Large intestine (tissue), 3 donors: ENCODE measurements around the gene FIZ1. TPM values are rescaled to one million over a fixed set of nuclear protein-coding genes. Genes with fewer than 3 reads are reported as not detected.

Experiments used
- DNase-seq, 2 donors: peaks; one replicate each; pipeline versions ENCODE4 v3.0.0 to v3.0.0-alpha.2; 2013
- H3K27ac ChIP-seq: one replicate; pipeline ENCODE4 v1.5.1; 2013; ENCODE audit warnings: low read length
- H3K27me3 ChIP-seq: 2 replicates; pipeline ENCODE4 v1.6.1; 2013; ENCODE audit warnings: low read length; ENCODE audit not compliant: control insufficient read depth, insufficient read depth
- H3K36me3 ChIP-seq: 2 replicates; pipeline ENCODE4 v1.6.1; 2013; ENCODE audit warnings: low read length; ENCODE audit not compliant: control insufficient read depth, insufficient read depth
- H3K4me1 ChIP-seq: one replicate; pipeline ENCODE4 v1.6.1; 2013; ENCODE audit warnings: low read length; ENCODE audit not compliant: control insufficient read depth, insufficient read depth
- H3K4me3 ChIP-seq: one replicate; pipeline ENCODE4 v1.5.1; 2013; ENCODE audit warnings: low read length
- H3K9me3 ChIP-seq: one replicate; pipeline ENCODE4 v1.6.1; 2013; ENCODE audit warnings: mild to moderate bottlenecking, low read depth, low read length, moderate library complexity; ENCODE audit not compliant: control insufficient read depth
- WGBS: methylation state at CpG from one replicate; pipeline ENCODE4 v1.1.5; 2013; ENCODE audit warnings: low lambda C conversion rate; ENCODE audit not compliant: insufficient coverage; 5-methylcytosine and 5-hydroxymethylcytosine counted together
- polyA plus RNA-seq: library from polyadenylated mRNA; unstranded; fragments of 120-200 nt; gene quantifications from one replicate; pipeline ENCODE4 v1.2.1, GENCODE V29; 2013

The FIZ1 gene
- polyA plus RNA-seq, 1 donor = 13.9 TPM

- WGBS = no CpG with 5 or more reads among the region's 9 CpGs
These were observed 21.9 kb upstream of the FIZ1 start for GRCh38 chr19:55621205-55621672.

DNA sequence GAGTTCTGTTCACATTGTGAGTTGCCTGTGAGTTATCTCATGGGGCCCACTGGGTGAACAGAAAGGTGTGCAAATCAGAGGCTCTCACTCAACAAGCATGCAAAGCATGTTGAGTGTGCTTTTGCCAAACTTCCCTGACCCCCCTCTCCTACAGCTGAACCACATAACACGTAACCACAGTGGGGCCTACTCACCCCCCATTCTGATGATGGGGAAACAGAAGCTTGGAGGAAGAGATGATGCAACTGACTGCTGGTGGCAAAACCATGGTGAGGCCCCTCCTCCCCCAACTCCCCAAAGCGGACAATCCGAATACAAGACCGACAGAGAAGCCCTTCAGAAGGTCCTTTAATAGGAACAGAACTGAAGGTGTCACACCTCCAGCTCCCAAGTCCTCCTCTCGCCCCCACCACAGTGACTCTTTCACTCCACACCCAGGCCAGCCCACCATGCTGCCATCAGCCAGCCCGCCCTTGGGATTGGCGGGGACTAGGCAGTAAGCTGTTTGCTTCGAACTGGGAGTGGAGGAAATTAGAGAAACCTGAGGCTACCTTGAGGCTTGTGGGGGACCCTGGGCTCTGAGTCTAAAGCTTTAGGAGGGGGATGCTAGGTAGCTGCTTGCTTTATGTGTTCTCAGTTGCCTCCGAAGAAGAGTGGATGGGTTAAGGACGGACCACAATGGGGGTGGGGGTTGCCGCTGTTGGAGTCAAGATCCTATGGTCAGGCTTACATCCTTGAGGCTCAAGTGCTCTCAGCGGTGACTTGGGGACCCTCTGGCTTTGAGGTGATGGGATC lies 21.3 kb upstream of the FIZ1 start:
- Histone ChIP-seq H3K9me3 (peaks cover 3% of the 10 kb centered on the region), H3K4me1 (peaks cover 14% of the 10 kb centered on the region), H3K27me3 (no peaks in the 10 kb centered on the region), H3K36me3 (peaks cover 35% of the 10 kb centered on the region), H3K27ac (no peak overlapping the region), H3K4me3 (no peak overlapping the region)
- no CpG with 5 or more reads among the region's 12 CpGs for WGBS
- DNase-seq = peak in 1 of 2 donors; percentile 1

More at GRCh38 chr19:55621205-55621672, 21.9 kb upstream of the FIZ1 start:
- H3K27me3 ChIP-seq = no peaks in the 10 kb centered on the region
- peaks cover 31% of the 10 kb centered on the region for H3K36me3 ChIP-seq
- DNase-seq = peak in 1 of 2 donors; percentile 2
- no peak overlapping the region for H3K4me3 ChIP-seq
- H3K4me1 ChIP-seq = peaks cover 14% of the 10 kb centered on the region
- H3K9me3 ChIP-seq = no peaks in the 10 kb centered on the region
- no peak overlapping the region for H3K27ac ChIP-seq

DNA sequence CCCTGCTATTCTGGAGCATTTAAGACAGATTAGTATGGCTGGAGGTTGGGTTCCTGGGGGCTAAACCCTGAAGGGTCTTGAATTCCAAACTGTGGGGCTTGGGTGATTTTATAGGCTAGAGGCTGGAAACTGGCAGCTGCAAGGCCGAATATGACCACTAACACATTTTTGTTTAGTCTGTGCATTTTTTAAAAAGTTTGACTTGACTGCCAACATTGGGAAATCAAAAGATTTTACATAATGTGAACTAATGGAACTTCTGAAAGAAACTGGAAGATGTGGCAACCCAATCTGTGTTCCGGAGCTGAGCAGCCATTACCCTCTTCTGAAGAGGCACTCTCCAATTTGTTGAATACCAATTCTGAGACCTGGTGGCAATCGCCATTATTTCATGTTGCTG lies 20.0 kb upstream of the FIZ1 start:
- H3K27ac ChIP-seq = no peak overlapping the region
- no peak overlapping the region for H3K4me3 ChIP-seq
- peaks cover 35% of the 10 kb centered on the region for H3K36me3 ChIP-seq
- DNase-seq = no peak
- peaks cover 9% of the 10 kb centered on the region for H3K4me1 ChIP-seq
- H3K27me3 ChIP-seq = no peaks in the 10 kb centered on the region
- H3K9me3 ChIP-seq = peaks cover 7% of the 10 kb centered on the region
- WGBS = no CpG with 5 or more reads among the region's 3 CpGs

DNA sequence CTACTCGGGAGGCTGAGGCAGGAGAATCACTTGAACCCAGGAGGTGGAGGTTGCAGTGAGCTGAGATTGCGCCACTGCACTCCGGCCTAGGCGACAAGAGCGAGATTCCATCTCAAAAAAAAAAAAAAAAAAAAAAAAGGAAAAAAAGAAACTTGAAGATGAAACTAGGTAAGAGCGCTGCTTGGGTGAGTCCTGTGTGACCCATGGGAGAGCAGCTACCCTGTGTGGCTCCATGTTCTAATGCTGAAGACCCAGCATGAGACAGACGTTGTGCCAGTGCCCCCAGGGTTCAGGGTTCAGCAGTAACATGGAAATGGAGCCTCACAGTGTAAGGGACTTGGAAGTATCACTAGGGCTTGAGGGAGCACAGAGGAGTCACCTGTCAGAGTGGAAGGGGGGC lies 19.1 kb upstream of the FIZ1 start:
- WGBS = no CpG with 5 or more reads among the region's 7 CpGs
- Histone ChIP-seq H3K27me3 (no peaks in the 10 kb centered on the region), H3K36me3 (peaks cover 35% of the 10 kb centered on the region), H3K4me3 (no peak overlapping the region), H3K9me3 (peaks cover 7% of the 10 kb centered on the region), H3K4me1 (peaks cover 3% of the 10 kb centered on the region), H3K27ac (no peak overlapping the region)
- no peak for DNase-seq

DNA sequence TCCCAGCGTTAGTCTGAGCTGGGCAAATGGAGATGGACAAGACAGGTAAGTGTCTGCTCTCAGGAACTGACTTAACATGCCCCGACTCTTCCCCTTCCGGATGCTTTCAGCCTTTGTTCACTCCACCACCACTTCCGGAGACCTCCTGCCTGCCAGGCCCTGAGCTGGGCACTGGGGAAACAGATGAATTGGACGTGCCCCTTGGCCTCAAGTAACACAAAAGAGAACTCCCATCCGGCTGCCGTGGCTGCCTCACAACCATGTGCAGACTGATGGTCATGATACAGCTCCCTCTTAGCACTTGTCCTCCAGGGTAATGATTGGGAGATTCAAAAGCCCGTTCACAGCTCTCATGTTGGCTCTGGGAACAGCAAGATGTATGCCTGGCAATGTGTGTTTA lies 18.1 kb upstream of the FIZ1 start:
- H3K4me1 ChIP-seq = no peaks in the 10 kb centered on the region
- no peak overlapping the region for H3K27ac ChIP-seq
- DNase-seq = no peak
- H3K27me3 ChIP-seq = no peaks in the 10 kb centered on the region
- no peak overlapping the region for H3K4me3 ChIP-seq
- no CpG with 5 or more reads among the region's 8 CpGs for WGBS
- peaks cover 34% of the 10 kb centered on the region for H3K36me3 ChIP-seq
- H3K9me3 ChIP-seq = peaks cover 7% of the 10 kb centered on the region

DNA sequence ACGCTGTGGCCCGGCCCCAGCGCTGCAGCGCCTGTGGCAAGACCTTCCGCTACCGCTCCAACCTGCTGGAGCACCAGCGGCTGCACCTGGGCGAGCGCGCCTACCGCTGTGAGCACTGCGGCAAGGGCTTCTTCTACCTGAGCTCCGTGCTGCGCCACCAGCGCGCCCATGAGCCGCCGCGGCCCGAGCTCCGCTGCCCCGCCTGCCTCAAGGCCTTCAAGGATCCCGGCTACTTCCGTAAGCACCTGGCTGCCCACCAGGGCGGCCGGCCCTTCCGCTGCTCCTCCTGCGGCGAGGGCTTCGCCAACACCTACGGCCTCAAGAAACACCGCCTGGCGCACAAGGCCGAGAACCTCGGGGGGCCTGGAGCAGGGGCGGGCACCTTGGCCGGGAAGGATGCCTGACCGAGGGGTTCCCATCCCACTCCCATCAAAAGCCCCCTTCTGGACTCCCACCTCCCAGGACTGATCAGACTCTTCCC lies 17.1 kb upstream of the FIZ1 start:
- DNase-seq = no peak
- Histone ChIP-seq H3K36me3 (peaks cover 31% of the 10 kb centered on the region), H3K27me3 (no peaks in the 10 kb centered on the region), H3K4me1 (no peaks in the 10 kb centered on the region), H3K9me3 (peaks cover 7% of the 10 kb centered on the region), H3K27ac (no peak overlapping the region), H3K4me3 (no peak overlapping the region)
- WGBS = no CpG with 5 or more reads among the region's 38 CpGs

GRCh38 chr19:55615543-55616394 lies 16.5 kb upstream of the FIZ1 start:
- Histone ChIP-seq H3K9me3 (peaks cover 7% of the 10 kb centered on the region), H3K27ac (no peak overlapping the region), H3K36me3 (peaks cover 27% of the 10 kb centered on the region), H3K4me1 (no peaks in the 10 kb centered on the region), H3K4me3 (no peak overlapping the region), H3K27me3 (no peaks in the 10 kb centered on the region)
- DNase-seq = no peak
- WGBS = no CpG with 5 or more reads among the region's 88 CpGs

GRCh38 chr19:55614711-55615542 lies 15.6 kb upstream of the FIZ1 start:
- peaks cover 26% of the 10 kb centered on the region for H3K36me3 ChIP-seq

DNA sequence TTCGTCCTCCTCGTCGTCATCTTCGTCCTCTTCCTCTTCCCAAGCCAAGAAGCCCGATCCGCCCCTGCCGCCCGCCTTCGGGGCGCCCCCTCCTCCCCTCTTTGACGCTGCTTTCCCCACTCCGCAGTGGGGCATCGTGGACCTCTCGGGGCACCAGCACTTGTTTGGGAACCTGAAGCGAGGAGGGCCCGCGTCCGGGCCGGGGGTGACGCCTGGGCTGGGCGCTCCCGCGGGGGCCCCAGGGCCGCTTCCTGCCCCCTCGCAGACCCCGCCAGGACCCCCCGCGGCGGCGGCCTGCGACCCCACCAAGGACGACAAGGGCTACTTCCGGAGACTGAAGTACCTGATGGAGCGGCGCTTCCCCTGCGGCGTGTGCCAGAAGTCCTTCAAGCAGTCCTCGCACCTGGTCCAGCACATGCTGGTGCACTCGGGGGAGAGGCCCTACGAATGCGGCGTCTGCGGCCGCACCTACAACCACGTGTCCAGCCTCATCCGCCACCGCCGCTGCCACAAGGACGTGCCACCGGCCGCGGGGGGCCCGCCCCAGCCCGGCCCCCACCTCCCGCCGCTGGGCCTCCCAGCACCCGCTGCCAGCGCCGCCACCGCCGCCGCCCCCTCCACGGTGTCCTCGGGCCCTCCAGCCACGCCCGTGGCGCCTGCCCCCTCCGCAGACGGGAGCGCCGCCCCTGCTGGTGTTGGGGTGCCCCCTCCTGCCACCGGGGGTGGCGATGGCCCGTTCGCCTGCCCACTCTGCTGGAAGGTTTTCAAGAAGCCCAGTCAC lies 14.8 kb upstream of the FIZ1 start:
- Histone ChIP-seq H3K4me1 (no peaks in the 10 kb centered on the region), H3K4me3 (no peak overlapping the region), H3K9me3 (peaks cover 7% of the 10 kb centered on the region), H3K27me3 (no peaks in the 10 kb centered on the region), H3K27ac (no peak overlapping the region), H3K36me3 (peaks cover 34% of the 10 kb centered on the region)
- no peak for DNase-seq
- 97% methylated on average over 5 of the region's 75 CpGs for WGBS

More at GRCh38 chr19:55614711-55615542, 15.6 kb upstream of the FIZ1 start:
- WGBS = no CpG with 5 or more reads among the region's 98 CpGs
- Histone ChIP-seq H3K4me3 (no peak overlapping the region), H3K9me3 (peaks cover 7% of the 10 kb centered on the region), H3K27me3 (no peaks in the 10 kb centered on the region), H3K27ac (no peak overlapping the region), H3K4me1 (no peaks in the 10 kb centered on the region)
- DNase-seq = no peak
